Measurements from ENCODE around the gene GP9. TPM values are rescaled to one million over a fixed set of nuclear protein-coding genes. Genes with fewer than 3 reads are reported as not detected.

The GP9 gene
- total RNA-seq, 1 donor from 2014 or later: not detected

DNA sequence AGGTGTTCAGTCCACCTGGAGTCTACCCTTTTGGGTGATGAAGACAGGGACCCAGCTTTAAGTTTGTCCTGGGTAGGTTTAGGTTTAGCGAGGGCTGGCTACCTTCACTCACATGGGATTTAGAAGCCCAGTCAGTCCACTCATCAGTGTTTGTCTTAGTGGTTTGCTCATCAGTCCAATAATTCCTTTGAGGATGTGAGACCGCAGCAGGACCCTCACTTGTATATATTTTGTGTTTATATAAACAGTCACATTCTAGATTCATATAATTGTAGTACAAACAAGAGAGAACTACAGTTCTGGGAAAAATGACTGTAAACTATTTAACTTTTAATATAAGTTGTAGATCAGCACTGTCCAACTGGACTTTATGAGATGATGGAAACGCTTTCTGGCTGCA, 41.3 kb upstream of the GP9 start:
- Mint-ChIP-seq H3K27me3 (peaks cover 9% of the 10 kb centered on the region), H3K4me3 (ENCODE audit: low read depth) (no peak overlapping the region), H3K27ac (no peak overlapping the region), H3K4me1 (ENCODE audit: low read depth) (peaks cover 1% of the 10 kb centered on the region), H3K9me3 (ENCODE audit: low read depth) (no peaks in the 10 kb centered on the region), H3K36me3 (ENCODE audit: insufficient read depth) (no peaks in the 10 kb centered on the region)
- no peak for DNase-seq (ENCODE audit: low spot score, unreplicated experiment)
- TF ChIP-seq, protein P1, sequence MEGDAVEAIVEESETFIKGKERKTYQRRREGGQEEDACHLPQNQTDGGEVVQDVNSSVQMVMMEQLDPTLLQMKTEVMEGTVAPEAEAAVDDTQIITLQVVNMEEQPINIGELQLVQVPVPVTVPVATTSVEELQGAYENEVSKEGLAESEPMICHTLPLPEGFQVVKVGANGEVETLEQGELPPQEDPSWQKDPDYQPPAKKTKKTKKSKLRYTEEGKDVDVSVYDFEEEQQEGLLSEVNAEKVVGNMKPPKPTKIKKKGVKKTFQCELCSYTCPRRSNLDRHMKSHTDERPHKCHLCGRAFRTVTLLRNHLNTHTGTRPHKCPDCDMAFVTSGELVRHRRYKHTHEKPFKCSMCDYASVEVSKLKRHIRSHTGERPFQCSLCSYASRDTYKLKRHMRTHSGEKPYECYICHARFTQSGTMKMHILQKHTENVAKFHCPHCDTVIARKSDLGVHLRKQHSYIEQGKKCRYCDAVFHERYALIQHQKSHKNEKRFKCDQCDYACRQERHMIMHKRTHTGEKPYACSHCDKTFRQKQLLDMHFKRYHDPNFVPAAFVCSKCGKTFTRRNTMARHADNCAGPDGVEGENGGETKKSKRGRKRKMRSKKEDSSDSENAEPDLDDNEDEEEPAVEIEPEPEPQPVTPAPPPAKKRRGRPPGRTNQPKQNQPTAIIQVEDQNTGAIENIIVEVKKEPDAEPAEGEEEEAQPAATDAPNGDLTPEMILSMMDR (IDR thresholded peaks at IDR 0.05; ENCODE audit: unreplicated experiment): no peak

DNA sequence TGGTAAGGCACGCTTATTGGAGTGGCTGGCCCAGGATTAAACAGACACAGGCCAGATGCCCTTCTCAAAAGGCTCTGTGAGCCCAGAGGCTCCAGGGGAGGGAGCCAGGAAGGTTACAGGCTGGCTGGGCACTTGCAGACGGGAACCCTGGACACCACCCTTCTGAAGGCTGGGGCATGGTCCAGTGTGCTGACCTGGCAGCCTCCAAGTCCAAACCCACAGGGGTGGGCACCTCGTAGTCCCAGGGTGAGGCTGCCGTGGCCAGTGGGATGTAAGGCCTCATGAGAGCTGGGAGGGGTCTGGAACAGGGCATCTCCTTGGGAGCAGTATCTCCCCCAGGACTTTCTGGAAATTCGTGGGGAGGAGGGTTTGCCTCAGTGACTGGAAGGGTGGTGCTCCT, 39.9 kb upstream of the GP9 start:
- Mint-ChIP-seq H3K4me3 (ENCODE audit: low read depth) (no peak overlapping the region), H3K9me3 (ENCODE audit: low read depth) (no peaks in the 10 kb centered on the region), H3K27ac (no peak overlapping the region), H3K4me1 (ENCODE audit: low read depth) (peaks cover 1% of the 10 kb centered on the region), H3K36me3 (ENCODE audit: insufficient read depth) (no peaks in the 10 kb centered on the region), H3K27me3 (peaks cover 22% of the 10 kb centered on the region)
- DNase-seq (ENCODE audit: low spot score, unreplicated experiment): no peak
- TF ChIP-seq, protein P1 (IDR thresholded peaks at IDR 0.05; ENCODE audit: unreplicated experiment): no peak

DNA sequence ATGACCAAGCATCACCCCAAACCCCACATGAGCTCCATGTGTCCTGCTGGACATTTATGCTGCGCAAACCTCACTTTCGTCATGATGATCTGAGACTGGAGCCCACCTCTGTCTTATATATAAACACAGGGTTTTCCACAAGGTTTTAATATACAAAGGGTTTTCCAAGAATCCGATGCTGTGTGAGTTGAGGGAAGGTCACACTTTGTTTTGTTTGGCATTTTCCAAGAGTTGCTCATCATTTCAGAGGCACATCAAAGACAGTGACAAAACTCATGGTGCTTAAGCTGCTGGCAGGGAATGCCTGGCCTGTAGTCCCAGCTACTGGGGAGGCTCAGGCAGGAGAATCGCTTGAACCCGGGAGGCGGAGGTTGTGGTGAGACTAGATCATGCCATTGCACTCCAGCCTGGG, 39.4 kb upstream of the GP9 start:
- H3K4me1 Mint-ChIP-seq (ENCODE audit: low read depth): peaks cover 1% of the 10 kb centered on the region
- TF ChIP-seq, protein P1 (IDR thresholded peaks at IDR 0.05; ENCODE audit: unreplicated experiment): no peak
- no peaks in the 10 kb centered on the region for H3K36me3 Mint-ChIP-seq (ENCODE audit: insufficient read depth)
- H3K4me3 Mint-ChIP-seq (ENCODE audit: low read depth): no peak overlapping the region
- no peaks in the 10 kb centered on the region for H3K9me3 Mint-ChIP-seq (ENCODE audit: low read depth)
- no peak overlapping the region for H3K27ac Mint-ChIP-seq
- H3K27me3 Mint-ChIP-seq: peaks cover 26% of the 10 kb centered on the region
- DNase-seq (ENCODE audit: low spot score, unreplicated experiment): no peak

DNA sequence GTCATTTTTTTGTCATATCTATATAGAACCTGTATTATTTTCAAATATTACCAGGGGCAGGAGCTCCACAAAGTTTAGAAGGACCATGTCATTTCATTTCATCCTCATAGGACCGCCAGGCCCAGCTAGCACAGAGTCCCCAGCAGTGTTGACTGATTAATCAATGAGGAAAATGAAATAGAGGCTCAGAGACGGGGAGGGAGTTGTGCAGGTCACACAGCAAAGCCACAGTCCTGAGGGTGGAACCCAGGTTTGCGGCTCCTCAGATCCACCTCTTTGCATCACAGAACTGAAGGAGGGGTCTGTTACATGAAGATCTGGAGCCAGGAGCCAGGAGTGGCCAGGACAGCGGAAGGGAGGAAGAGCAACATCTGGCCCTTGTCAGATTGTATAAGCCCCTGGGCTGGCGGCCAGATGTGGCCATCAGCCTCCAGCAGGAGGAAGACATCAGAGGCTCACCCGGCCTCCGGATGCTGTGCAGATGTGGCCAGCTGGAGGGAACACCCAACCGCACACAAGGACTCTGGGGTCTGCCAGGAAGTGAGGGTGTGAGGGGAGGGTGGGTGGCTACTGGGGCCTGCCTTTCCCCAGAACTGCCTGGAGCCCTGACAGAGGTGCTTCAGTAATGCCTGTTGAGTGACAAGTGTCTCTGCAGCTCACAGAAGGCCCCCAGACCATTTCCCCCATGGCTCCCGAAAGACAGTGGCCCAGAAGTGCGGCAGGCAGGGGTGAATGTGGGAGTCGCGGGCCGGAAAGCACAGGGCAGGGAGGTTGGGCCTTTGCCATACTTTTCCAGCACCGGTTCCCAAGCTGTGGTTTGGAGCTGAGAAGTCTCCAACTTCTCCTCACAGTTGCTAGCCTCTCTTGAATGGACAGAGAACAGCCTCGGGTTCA, 38.2 kb upstream of the GP9 start:
- no peaks in the 10 kb centered on the region for H3K9me3 Mint-ChIP-seq (ENCODE audit: low read depth)
- no peaks in the 10 kb centered on the region for H3K36me3 Mint-ChIP-seq (ENCODE audit: insufficient read depth)
- TF ChIP-seq, protein P1 (IDR thresholded peaks at IDR 0.05; ENCODE audit: unreplicated experiment): no peak
- H3K4me3 Mint-ChIP-seq (ENCODE audit: low read depth): no peak overlapping the region
- no peak for DNase-seq (ENCODE audit: low spot score, unreplicated experiment)
- no peak overlapping the region for H3K27ac Mint-ChIP-seq
- H3K4me1 Mint-ChIP-seq (ENCODE audit: low read depth): peaks cover 3% of the 10 kb centered on the region
- peaks cover 34% of the 10 kb centered on the region for H3K27me3 Mint-ChIP-seq

DNA sequence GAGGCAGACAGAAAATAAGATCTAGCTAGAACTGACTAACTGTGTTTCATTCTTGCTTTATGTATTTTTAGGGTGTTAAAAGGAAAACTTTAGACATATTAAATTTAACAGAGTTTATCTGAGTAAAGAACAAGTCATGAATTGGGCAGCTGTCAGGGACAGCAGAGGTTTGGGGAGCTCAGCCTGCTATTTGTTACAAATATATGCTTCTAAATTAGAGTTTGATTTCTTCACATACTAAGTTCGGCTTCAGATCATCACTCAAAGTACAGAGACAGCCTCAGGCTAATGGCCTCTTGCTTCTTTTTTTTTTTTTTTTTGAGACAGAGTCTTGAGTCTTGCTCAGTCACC, 37.6 kb upstream of the GP9 start:
- Mint-ChIP-seq H3K27ac (no peak overlapping the region), H3K36me3 (ENCODE audit: insufficient read depth) (no peaks in the 10 kb centered on the region), H3K27me3 (peaks cover 31% of the 10 kb centered on the region), H3K4me3 (ENCODE audit: low read depth) (no peak overlapping the region), H3K4me1 (ENCODE audit: low read depth) (peaks cover 2% of the 10 kb centered on the region), H3K9me3 (ENCODE audit: low read depth) (no peaks in the 10 kb centered on the region)
- TF ChIP-seq, protein P1 (IDR thresholded peaks at IDR 0.05; ENCODE audit: unreplicated experiment): no peak
- DNase-seq (ENCODE audit: low spot score, unreplicated experiment): no peak

Measured in progenitor cell of endocrine pancreas (in vitro differentiated cells).